ENCODE measurements around the gene MAP3K13. TPM values are rescaled to one million over a fixed set of nuclear protein-coding genes. Genes with fewer than 3 reads are reported as not detected.

Gene MAP3K13
- total and polyA plus RNA-seq, 10 of the 15 experiments (the other 5 are each of a cell fraction or from before 2014, with no cell fraction given): 10.5 to 70.8 (median 26.8) TPM

GRCh38 chr3:185423178-185423577, 60.2 kb downstream of the MAP3K13 start:
- Histone ChIP-seq H2AFZ (ENCODE audit: control insufficient read depth, low read depth, low read length) (peak overlapping the region; percentile 21; the same call in 1 of the 2 replicates), H3K4me2 (ENCODE audit: control insufficient read depth, insufficient read depth) (no peak overlapping the region), H3K79me2 (ENCODE audit: control insufficient read depth, insufficient read depth, low read length) (no peaks in the 10 kb centered on the region; the same call in 1 of the 2 replicates), H3K9me3 (replicated peaks; ENCODE audit: control insufficient read depth, insufficient read depth, low read length) (no peaks in the 10 kb centered on the region), H3K4me1 (ENCODE audit: control insufficient read depth, insufficient read depth, low read length) (peaks cover 32% of the 10 kb centered on the region), H3K4me3 (no peak overlapping the region), H3K27me3 (replicated peaks in 1 of 2; ENCODE audit: control insufficient read depth in 2 of 2, insufficient read depth in 2 of 2, low read length in 1 of 2) (no peaks in the 10 kb centered on the region), H3K27ac (ENCODE audit: control insufficient read depth, insufficient read depth) (no peak overlapping the region), H4K20me1 (ENCODE audit: control insufficient read depth, insufficient read depth) (no peaks in the 10 kb centered on the region), H3K9ac (ENCODE audit: control insufficient read depth, insufficient read depth, low read length) (no peak overlapping the region), H3K36me3 (ENCODE audit: control insufficient read depth in 2 of 2, insufficient read depth in 2 of 2, low read length in 1 of 2) (no peaks in the 10 kb centered on the region)
- peak; percentile 38 for ATAC-seq
- no peak for DNase-seq (ENCODE audit: low read depth, low spot score)
- TF ChIP-seq TCF7 (IDR thresholded peaks at IDR 0.05; ENCODE audit: borderline replicate concordance) (no peak), ZSCAN29 (IDR thresholded peaks at IDR 0.05) (no peak), EP300 (IDR thresholded peaks at IDR 0.05; ENCODE audit: borderline replicate concordance in 1 of 2, control insufficient read depth in 1 of 2, low read depth in 2 of 2, low read length in 2 of 2) (no peak), POLR2A (IDR thresholded peaks at IDR 0.05; ENCODE audit: low read depth, low read length) (no peak), ZBTB33 (IDR thresholded peaks at IDR 0.05) (no peak), GABPA (IDR thresholded peaks at IDR 0.05; ENCODE audit: low read depth) (no peak), IRF3 (IDR thresholded peaks at IDR 0.05) (no peak)
- ChIA-PET POLR2A (interaction anchor here (0.6 kb wide), 1 partner anchor 80 kb away, joined by 3 read pairs; no protein-coding TSS in a partner anchor), RAD21 (ENCODE audit: unreplicated experiment) (no interaction called here), SMC1A (ENCODE audit: uncharacterized antibody, unreplicated experiment) (no interaction called here), CTCF (no interaction called here)
- no TSS peak for BruUV-seq (replicated peaks)
- WGBS (ENCODE audit: insufficient coverage, insufficient replicate concordance, low lambda C conversion rate, missing lambda C conversion rate): 38% methylated on average over 3 of the region's 3 CpGs
- no peak for FAIRE-seq
- in situ Hi-C loops (cut with MboI): no loop called here
- intact Hi-C loops (cut with micrococcal nuclease; ENCODE audit: unreplicated experiment): no loop called here

Data from GM12878 (cell line).